Ishikawa (cell line): ENCODE data around the gene AP1S3.

Experiments used
- CEBPB ChIP-seq: IDR thresholded peaks from 2 replicates; pipeline ENCODE4 v1.6.1; 2012
- CREB1 ChIP-seq: IDR thresholded peaks from 2 replicates; pipeline ENCODE4 v1.6.1; 2012; ENCODE audit warnings: low read depth
- EGR1 ChIP-seq: IDR thresholded peaks from 2 replicates; pipeline ENCODE4 v1.6.1; 2012
- EP300 ChIP-seq: IDR thresholded peaks from 2 replicates; pipeline ENCODE4 v1.6.1; 2012; ENCODE audit warnings: borderline replicate concordance
- FOXM1 ChIP-seq: IDR thresholded peaks from 2 replicates; pipeline ENCODE4 v1.6.1; 2012; ENCODE audit warnings: low read depth, borderline replicate concordance
- MAX ChIP-seq: IDR thresholded peaks from 2 replicates; pipeline ENCODE4 v1.6.1; 2012
- NFIC ChIP-seq: IDR thresholded peaks from 2 replicates; pipeline ENCODE4 v1.6.1; 2012
- RAD21 ChIP-seq: IDR thresholded peaks from 2 replicates; pipeline ENCODE4 v1.6.1; 2012; ENCODE audit warnings: low read depth
- TAF1 ChIP-seq: IDR thresholded peaks from 2 replicates; pipeline ENCODE4 v1.6.1; 2012; ENCODE audit warnings: low read depth, mild to moderate bottlenecking
- TCF12 ChIP-seq: IDR thresholded peaks from 2 replicates; pipeline ENCODE4 v1.6.1; 2012; ENCODE audit warnings: low read depth
- TEAD4 ChIP-seq: IDR thresholded peaks from 2 replicates; pipeline ENCODE4 v1.6.1; 2012
- YY1 ChIP-seq: IDR thresholded peaks from 2 replicates; pipeline ENCODE4 v1.6.1; 2012; ENCODE audit warnings: low read depth
- ZBTB7A ChIP-seq: IDR thresholded peaks from 2 replicates; pipeline ENCODE4 v1.6.1; 2012; ENCODE audit warnings: low read depth
- TF ChIP-seq, protein P1 (sequence below): IDR thresholded peaks from 2 replicates; pipeline ENCODE4 v1.6.1; 2012; ENCODE audit warnings: low read depth, mild to moderate bottlenecking
- TF ChIP-seq, protein P2 (sequence below): IDR thresholded peaks from 2 replicates; pipeline ENCODE4 v1.6.1; 2012

The AP1S3 gene

DNA sequence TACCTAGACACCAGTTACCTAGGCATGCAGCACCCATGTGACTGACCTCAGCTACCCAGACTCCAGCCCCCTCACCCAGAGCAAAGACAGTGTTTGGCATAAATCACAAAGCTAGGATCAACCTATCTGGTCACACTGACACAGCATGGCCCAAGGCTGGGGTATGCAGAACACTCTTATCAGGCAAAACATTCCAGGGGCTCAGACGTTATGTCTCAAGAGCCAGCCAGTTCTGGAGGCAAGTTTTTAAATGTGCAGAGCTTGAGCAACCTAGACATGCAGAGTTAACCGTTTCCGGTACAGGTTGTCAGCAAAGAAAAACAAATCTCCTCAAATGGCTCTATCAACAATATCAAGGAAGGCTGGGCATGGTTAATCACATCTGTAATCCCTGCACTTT is 92.8 kb downstream of the AP1S3 start:
- no peak for TF ChIP-seq CREB1

GRCh38 chr2:223740679-223741078 is 96.7 kb downstream of the AP1S3 start:
- TF ChIP-seq EGR1 (no peak), TAF1 (no peak), MAX (no peak), NFIC (no peak), CEBPB (no peak), YY1 (no peak), ZBTB7A (no peak), EP300 (no peak)

DNA sequence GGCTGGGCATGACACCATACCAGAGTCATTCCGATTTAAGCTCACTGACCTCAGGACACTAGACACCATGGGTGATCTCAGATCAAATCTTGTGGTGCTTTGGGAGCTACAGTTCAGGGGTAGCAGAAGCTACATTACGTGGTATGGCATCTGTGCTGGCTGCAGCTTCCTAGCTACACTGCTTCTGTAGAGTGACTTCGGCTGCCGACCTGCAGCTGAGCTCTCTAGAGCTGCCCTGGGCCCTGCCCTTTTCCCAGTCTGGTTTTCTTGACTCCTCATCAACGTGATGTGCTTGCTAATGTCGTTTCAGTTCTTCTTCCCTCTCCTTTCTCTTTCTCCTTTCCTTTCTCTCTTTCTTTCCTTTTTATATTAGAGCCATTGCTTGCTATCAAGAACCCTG is 100.2 kb downstream of the AP1S3 start:
- no peak for TF ChIP-seq EP300
- TF ChIP-seq, protein P1, sequence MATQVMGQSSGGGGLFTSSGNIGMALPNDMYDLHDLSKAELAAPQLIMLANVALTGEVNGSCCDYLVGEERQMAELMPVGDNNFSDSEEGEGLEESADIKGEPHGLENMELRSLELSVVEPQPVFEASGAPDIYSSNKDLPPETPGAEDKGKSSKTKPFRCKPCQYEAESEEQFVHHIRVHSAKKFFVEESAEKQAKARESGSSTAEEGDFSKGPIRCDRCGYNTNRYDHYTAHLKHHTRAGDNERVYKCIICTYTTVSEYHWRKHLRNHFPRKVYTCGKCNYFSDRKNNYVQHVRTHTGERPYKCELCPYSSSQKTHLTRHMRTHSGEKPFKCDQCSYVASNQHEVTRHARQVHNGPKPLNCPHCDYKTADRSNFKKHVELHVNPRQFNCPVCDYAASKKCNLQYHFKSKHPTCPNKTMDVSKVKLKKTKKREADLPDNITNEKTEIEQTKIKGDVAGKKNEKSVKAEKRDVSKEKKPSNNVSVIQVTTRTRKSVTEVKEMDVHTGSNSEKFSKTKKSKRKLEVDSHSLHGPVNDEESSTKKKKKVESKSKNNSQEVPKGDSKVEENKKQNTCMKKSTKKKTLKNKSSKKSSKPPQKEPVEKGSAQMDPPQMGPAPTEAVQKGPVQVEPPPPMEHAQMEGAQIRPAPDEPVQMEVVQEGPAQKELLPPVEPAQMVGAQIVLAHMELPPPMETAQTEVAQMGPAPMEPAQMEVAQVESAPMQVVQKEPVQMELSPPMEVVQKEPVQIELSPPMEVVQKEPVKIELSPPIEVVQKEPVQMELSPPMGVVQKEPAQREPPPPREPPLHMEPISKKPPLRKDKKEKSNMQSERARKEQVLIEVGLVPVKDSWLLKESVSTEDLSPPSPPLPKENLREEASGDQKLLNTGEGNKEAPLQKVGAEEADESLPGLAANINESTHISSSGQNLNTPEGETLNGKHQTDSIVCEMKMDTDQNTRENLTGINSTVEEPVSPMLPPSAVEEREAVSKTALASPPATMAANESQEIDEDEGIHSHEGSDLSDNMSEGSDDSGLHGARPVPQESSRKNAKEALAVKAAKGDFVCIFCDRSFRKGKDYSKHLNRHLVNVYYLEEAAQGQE, result no peak
- TF ChIP-seq TEAD4, result no peak
- no peak for TF ChIP-seq TAF1
- TF ChIP-seq TCF12, result no peak
- TF ChIP-seq EGR1, result no peak

DNA sequence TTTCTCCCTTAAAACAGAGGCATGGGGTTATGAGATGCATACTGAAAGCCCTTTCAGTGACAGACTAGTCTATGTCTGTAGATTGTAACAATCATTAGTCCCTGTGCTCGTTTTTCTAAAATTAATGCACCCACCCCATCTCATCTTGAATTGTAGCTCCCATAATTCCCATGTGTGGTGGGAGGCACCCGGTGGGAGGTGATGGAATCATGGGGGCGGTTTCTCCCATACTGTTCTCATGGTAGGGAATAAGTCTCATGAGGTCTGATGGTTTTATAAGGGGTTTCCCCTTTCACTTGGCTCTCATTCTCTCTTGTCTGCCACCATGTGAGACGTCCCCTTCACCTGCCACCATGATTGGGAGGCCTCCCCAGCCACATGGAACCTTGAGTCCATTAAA is 100.9 kb downstream of the AP1S3 start:
- TF ChIP-seq FOXM1 (no peak), CEBPB (no peak), EP300 (no peak), TCF12 (no peak), MAX (no peak), NFIC (no peak), ZBTB7A (no peak), EGR1 (no peak), TEAD4 (no peak), CREB1 (no peak), RAD21 (no peak), YY1 (no peak), TAF1 (no peak)
- TF ChIP-seq, protein P1, result no peak
- TF ChIP-seq, protein P2, sequence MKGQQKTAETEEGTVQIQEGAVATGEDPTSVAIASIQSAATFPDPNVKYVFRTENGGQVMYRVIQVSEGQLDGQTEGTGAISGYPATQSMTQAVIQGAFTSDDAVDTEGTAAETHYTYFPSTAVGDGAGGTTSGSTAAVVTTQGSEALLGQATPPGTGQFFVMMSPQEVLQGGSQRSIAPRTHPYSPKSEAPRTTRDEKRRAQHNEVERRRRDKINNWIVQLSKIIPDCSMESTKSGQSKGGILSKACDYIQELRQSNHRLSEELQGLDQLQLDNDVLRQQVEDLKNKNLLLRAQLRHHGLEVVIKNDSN, result no peak

- TF ChIP-seq FOXM1 (no peak), NFIC (no peak), YY1 (no peak), EP300 (no peak), RAD21 (no peak), CEBPB (no peak), ZBTB7A (no peak)
- TF ChIP-seq, protein P1, result no peak
These were observed 101.6 kb downstream of the AP1S3 start for GRCh38 chr2:223735659-223736244.

DNA sequence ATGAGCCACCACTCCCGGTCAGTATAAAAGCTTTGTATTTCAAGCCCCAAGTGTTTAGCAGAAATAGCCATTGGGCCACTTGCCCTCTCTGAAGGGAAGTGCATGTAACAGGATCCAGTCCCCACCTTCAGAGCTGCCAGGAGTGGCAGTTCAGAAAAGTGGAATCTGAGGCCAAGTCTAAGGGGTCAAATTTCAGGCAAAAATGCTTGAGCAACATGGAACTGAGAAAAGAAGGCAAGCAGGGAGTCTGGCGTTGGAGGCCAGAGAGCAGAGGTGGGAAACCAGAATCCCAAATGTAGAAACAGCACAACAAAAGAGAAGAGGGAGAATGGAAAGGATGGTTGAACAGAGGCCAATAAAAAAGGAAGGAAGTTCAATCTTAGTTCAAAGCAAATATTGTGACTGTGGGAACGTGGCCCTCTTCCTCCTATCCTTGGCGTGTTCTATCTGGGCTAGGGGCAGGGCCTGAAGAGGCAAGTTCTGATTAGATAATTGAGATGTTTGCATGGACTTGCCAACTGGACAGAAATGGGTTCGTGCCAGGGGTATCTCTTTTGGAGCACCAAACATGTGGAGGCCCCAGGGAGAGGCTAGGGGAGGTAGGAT is 102.2 kb downstream of the AP1S3 start:
- TF ChIP-seq CREB1, result no peak
- no peak for TF ChIP-seq MAX
- no peak for TF ChIP-seq FOXM1
- no peak for TF ChIP-seq TCF12
- TF ChIP-seq YY1, result no peak
- no peak for TF ChIP-seq NFIC
